Stomach (tissue), 9 donors: Measurements from ENCODE around the gene NAXE. TPM values are rescaled to one million over a fixed set of nuclear protein-coding genes. Genes with fewer than 3 reads are reported as not detected.

Source experiments
- DNase-seq, 2 donors: peaks; one replicate each; pipeline versions ENCODE4 v3.0.0 to v3.0.0-alpha.2; 2013 to 2019
- H3K27ac ChIP-seq, 5 donors: fragments of 200-600 bp in 4 of 5; sonication (generic) in 4 of 5; one replicate each; pipeline ENCODE4 v1.5.1; 2013 to 2019; ENCODE audit warnings: mild to moderate bottlenecking in 1 of 5, moderate library complexity in 1 of 5
- H3K27me3 ChIP-seq, 3 donors: fragments of 200-600 bp; sonication (generic); one replicate each; pipeline ENCODE4 v1.5.1; 2017 to 2019; ENCODE audit warnings: mixed run types in 1 of 3
- H3K36me3 ChIP-seq, 4 donors: fragments of 200-600 bp; sonication (generic); 1 replicate in 3 of 4; 2 replicates in 1 of 4; pipeline ENCODE4 v1.5.1; 2016 to 2019
- H3K4me1 ChIP-seq, 4 donors: fragments of 200-600 bp; sonication (generic); one replicate each; pipeline ENCODE4 v1.5.1; 2016 to 2019
- H3K4me3 ChIP-seq, 4 donors: fragments of 200-600 bp; sonication (generic) in 3 of 4; one replicate each; pipeline ENCODE4 v1.5.1; 2016 to 2019; ENCODE audit warnings: mild to moderate bottlenecking in 1 of 4
- H3K9me3 ChIP-seq, 4 donors: fragments of 200-600 bp; sonication (generic); one replicate each; pipeline ENCODE4 v1.5.1; 2016 to 2019
- CTCF ChIP-seq, 7 experiments: fragments of 450-650 bp in 4 of 7; fragments of 200-600 bp in 3 of 7; sonication (generic) in 3 of 7; IDR thresholded peaks; one replicate each; pipeline ENCODE4 v1.5.1; 2016 to 2019; ENCODE audit warnings: antibody characterized with exemption in 7 of 7, control low read depth in 2 of 7, mild to moderate bottlenecking in 1 of 7
- EP300 ChIP-seq: sonication (generic); formaldehyde crosslinking; IDR thresholded peaks from one replicate; pipeline ENCODE4 v1.6.1; 2017; ENCODE audit warnings: antibody characterized with exemption
- POLR2A ChIP-seq, 4 donors: fragments of 450-650 bp; IDR thresholded peaks; one replicate each; pipeline ENCODE4 v1.6.1; 2016; ENCODE audit warnings: antibody characterized with exemption in 4 of 4, control low read depth in 2 of 4, mild to moderate bottlenecking in 1 of 4, moderate library complexity in 1 of 4
- POLR2AphosphoS5 ChIP-seq, 3 donors: sonication (generic); formaldehyde crosslinking; IDR thresholded peaks; one replicate each; pipeline ENCODE4 v1.6.1; 2016; ENCODE audit warnings: antibody characterized with exemption in 3 of 3
- WGBS, 5 donors: extraction: QIAGEN DNeasy Blood & Tissue Kit in 3 of 5; methylation state at CpG; one replicate each; pipeline versions ENCODE4 v1.1.5 to v1.1.7; 2013 to 2018; 5-methylcytosine and 5-hydroxymethylcytosine counted together
- intact Hi-C: fragments of 100-400 bp; cut with DNase I; formaldehyde crosslinking; loops from one replicate; pipeline ENCODE4 v1.15.1; 2023; ENCODE audit warnings: low total_unique reads
- polyA plus RNA-seq, 3 donors: library from polyadenylated mRNA; stranded (reverse); fragments of 200-250 nt; gene quantifications; one replicate each; pipeline ENCODE4 v1.2.3, GENCODE V29; 2013
- total RNA-seq, 5 donors: library from RNA; depleted of rRNA; stranded (reverse); fragments of >200 nt; gene quantifications; one replicate each; pipeline versions ENCODE4 v1.1.0 to v1.2.3, GENCODE V29; 2014 to 2016
- donor health status: healthy with polysubstance abuse.
- donor health status: Bipolar disorder and iron deficiency.
- donor health status: healthy.

The NAXE gene
- total and polyA plus RNA-seq, 8 donors = 46.1 to 84.9 (median 69.9) TPM

DNA sequence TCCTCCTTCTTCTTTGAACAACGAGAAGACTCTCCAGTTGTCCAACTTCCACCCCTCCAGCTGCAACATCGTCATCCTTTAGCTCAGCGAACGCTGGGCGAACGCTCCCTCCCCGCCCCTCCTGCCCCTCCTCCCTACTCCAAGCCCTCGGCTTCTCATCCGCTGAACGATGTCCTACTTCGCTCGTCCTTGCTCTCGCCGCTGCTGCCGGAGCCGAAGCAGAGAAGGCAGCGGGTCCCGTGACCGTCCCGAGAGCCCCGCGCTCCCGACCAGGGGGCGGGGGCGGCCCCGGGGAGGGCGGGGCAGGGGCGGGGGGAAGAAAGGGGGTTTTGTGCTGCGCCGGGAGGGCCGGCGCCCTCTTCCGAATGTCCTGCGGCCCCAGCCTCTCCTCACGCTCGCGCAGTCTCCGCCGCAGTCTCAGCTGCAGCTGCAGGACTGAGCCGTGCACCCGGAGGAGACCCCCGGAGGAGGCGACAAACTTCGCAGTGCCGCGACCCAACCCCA, 50.2 kb downstream of the NAXE start, which contains the start of gene BCAN:
Gene BCAN, plus strand, starts transcription at position 357 of the 504 bp plus-strand sequence. CDS start 3,938 bp downstream, outside the sequence.
- Histone ChIP-seq H3K27ac (no peak within 1 kb of the TSS), H3K4me1 (peaks cover 12 to 23% (median 16%) of the 10 kb centered on the region in 4 donors), H3K36me3 (no peaks in the 10 kb centered on the region), H3K4me3 (peak within 1 kb of the TSS; percentile 34 to 47 (median 40)), H3K27me3 (peaks cover 20 to 99% (median 87%) of the 10 kb centered on the region in 3 donors), H3K9me3 (no peaks in the 10 kb centered on the region)
- intact Hi-C loops = no loop called here
- TF ChIP-seq CTCF (IDR thresholded peaks at IDR 0.05) = no peak
- peak in 1 of 2 donors; percentile 83 for DNase-seq
- 0 to 3% (median 2%) methylated on average over 18 to 46 of the region's 46 CpGs for WGBS, 5 donors

- no peaks in the 10 kb centered on the region for H3K36me3 ChIP-seq
- peaks cover 21 to 99% (median 90%) of the 10 kb centered on the region in 3 donors for H3K27me3 ChIP-seq
- no peak for TF ChIP-seq EP300
- no peak for TF ChIP-seq CTCF (IDR thresholded peaks at IDR 0.05)
- TF ChIP-seq POLR2A (IDR thresholded peaks at IDR 0.05) = no peak
- no peak for TF ChIP-seq POLR2AphosphoS5 (IDR thresholded peaks at IDR 0.05)
- intact Hi-C loops = no loop called here
- no peak overlapping the region for H3K27ac ChIP-seq
- WGBS, 5 donors = 12 to 57% (median 17%) methylated on average over 5 to 40 of the region's 40 CpGs
- H3K9me3 ChIP-seq = no peaks in the 10 kb centered on the region
- peak overlapping the region; percentile 34 to 47 (median 40) for H3K4me3 ChIP-seq
- H3K4me1 ChIP-seq = peaks cover 12 to 24% (median 16%) of the 10 kb centered on the region in 4 donors
- DNase-seq = no peak
Measured at GRCh38 chr1:156642265-156643048, 50.9 kb downstream of the NAXE start.

DNA sequence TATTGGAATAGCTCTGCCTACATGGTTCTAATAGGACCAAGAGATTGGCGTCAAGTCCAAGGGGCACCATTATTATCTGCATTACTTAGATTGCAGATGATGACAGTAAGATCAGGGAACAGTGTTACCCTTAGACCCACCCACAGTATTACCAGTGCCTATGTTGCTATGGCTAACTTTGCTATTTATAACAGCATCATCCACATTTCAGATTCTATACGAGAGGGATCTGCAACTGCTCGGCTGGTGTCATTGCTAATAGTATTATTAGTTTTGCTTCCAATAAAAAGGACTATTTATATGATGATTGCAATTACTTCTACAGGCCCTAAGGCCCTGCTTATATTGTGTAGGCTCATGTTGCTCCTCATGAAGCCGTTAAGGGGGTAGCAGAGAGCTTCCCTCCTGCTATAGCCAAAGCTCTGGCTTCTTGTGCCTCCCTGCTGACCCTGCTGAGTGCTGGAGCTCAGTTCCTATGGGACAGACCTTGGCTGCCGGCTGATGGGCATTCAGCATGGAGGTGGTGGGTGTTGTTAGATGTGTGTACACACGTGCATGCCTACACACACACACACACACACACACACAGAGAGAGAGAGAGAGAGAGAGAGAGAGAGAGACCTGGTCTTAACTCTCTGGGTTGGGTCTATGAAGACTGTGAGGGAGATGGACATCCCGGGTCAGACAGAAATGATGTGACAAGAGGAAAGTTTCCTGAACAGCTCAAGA, 51.6 kb downstream of the NAXE start:
- peaks cover 12 to 24% (median 16%) of the 10 kb centered on the region in 4 donors for H3K4me1 ChIP-seq
- intact Hi-C loops = no loop called here
- no peak overlapping the region for H3K27ac ChIP-seq
- DNase-seq = no peak
- H3K4me3 ChIP-seq = no peak overlapping the region
- H3K27me3 ChIP-seq = peaks cover 21 to 100% (median 88%) of the 10 kb centered on the region in 3 donors
- no peaks in the 10 kb centered on the region for H3K9me3 ChIP-seq
- TF ChIP-seq POLR2AphosphoS5 (IDR thresholded peaks at IDR 0.05) (no peak), POLR2A (IDR thresholded peaks at IDR 0.05) (no peak), EP300 (no peak), CTCF (IDR thresholded peaks at IDR 0.05) (no peak)
- 49 to 76% (median 59%) methylated on average over 6 to 7 of the region's 7 CpGs for WGBS, 5 donors
- H3K36me3 ChIP-seq = no peaks in the 10 kb centered on the region

- Histone ChIP-seq H3K27me3 (peaks cover 21 to 100% (median 83%) of the 10 kb centered on the region in 3 donors), H3K9me3 (no peaks in the 10 kb centered on the region), H3K4me3 (no peak overlapping the region), H3K36me3 (no peaks in the 10 kb centered on the region), H3K27ac (no peak overlapping the region), H3K4me1 (peaks cover 12 to 24% (median 16%) of the 10 kb centered on the region in 4 donors)
- DNase-seq = peak in 1 of 2 donors; percentile 29
- TF ChIP-seq EP300 = no peak
- WGBS, 5 donors = 55 to 78% (median 63%) methylated on average over 7 of the region's 7 CpGs
- intact Hi-C loops = no loop called here
Measured at GRCh38 chr1:156643778-156644092, 52.2 kb downstream of the NAXE start.

Other genes starting within 250 kb of the NAXE start
- gene RHBG, start 222.6 kb upstream of the NAXE start, total RNA-seq = not detected
- gene RHBG, start 222.6 kb upstream of the NAXE start, polyA plus RNA-seq = under 1 TPM in 1 of 3 donors, not detected in 2; 0.70 TPM
- 100 to 1,000 TPM in 1 of 5 donors, 10 to 100 TPM in 4; 14.3 to 136 (median 62.5) TPM for gene MEF2D, start 91.0 kb upstream of the NAXE start, total RNA-seq
- gene MEF2D, start 91.0 kb upstream of the NAXE start, polyA plus RNA-seq = 10 to 100 TPM in 2 of 3 donors, 1 to 10 TPM in 1; 7.7 to 15.6 (median 14.5) TPM
- gene IQGAP3, start 19.2 kb upstream of the NAXE start, total RNA-seq = 10 to 100 TPM in 4 of 5 donors, 1 to 10 TPM in 1; 5.2 to 22.2 (median 14.0) TPM
- gene IQGAP3, start 19.2 kb upstream of the NAXE start, polyA plus RNA-seq = 1 to 10 TPM; 1.2 to 4.7 (median 1.3) TPM
- under 1 TPM in 1 of 5 donors, not detected in 4; 0.55 TPM for gene TTC24, start 12.1 kb upstream of the NAXE start, total RNA-seq
- not detected for gene TTC24, start 12.1 kb upstream of the NAXE start, polyA plus RNA-seq
- gene GPATCH4, start 9.7 kb downstream of the NAXE start, total RNA-seq = 10 to 100 TPM in 3 of 5 donors, 1 to 10 TPM in 2; 9.0 to 15.6 (median 12.9) TPM
- 10 to 100 TPM; 11.2 to 24.1 (median 19.9) TPM for gene GPATCH4, start 9.7 kb downstream of the NAXE start, polyA plus RNA-seq
- gene HAPLN2, start 27.6 kb downstream of the NAXE start, total RNA-seq = not detected
- under 1 TPM in 2 of 3 donors, not detected in 1; 0.33 to 0.37 TPM for gene HAPLN2, start 27.6 kb downstream of the NAXE start, polyA plus RNA-seq
- 10 to 100 TPM in 1 of 5 donors, 1 to 10 TPM in 1, not detected in 3; 5.7 to 39.7 TPM for gene BCAN, start 50.3 kb downstream of the NAXE start, total RNA-seq
- under 1 TPM in 1 of 3 donors, not detected in 2; 0.05 TPM for gene BCAN, start 50.3 kb downstream of the NAXE start, polyA plus RNA-seq
- gene NES, start 85.6 kb downstream of the NAXE start, total RNA-seq = 10 to 100 TPM in 2 of 5 donors, 1 to 10 TPM in 3; 3.2 to 22.3 (median 8.9) TPM
- gene NES, start 85.6 kb downstream of the NAXE start, polyA plus RNA-seq = 1 to 10 TPM; 1.7 to 9.0 (median 3.2) TPM
- 1 to 10 TPM in 1 of 5 donors, under 1 TPM in 1, not detected in 3; 0.72 to 2.0 TPM for gene CRABP2, start 113.8 kb downstream of the NAXE start, total RNA-seq
- gene CRABP2, start 113.8 kb downstream of the NAXE start, polyA plus RNA-seq = 100 to 1,000 TPM in 1 of 3 donors, 1 to 10 TPM in 2; 6.9 to 207 (median 7.5) TPM
- gene METTL25B, start 136.7 kb downstream of the NAXE start, total RNA-seq = 10 to 100 TPM; 15.2 to 90.2 (median 72.4) TPM
- gene METTL25B, start 136.7 kb downstream of the NAXE start, polyA plus RNA-seq = 10 to 100 TPM; 31.0 to 50.2 (median 43.5) TPM
- 10 to 100 TPM in 3 of 5 donors, 1 to 10 TPM in 2; 4.5 to 65.5 (median 24.3) TPM for gene ISG20L2, start 137.0 kb downstream of the NAXE start, total RNA-seq
- 10 to 100 TPM in 2 of 3 donors, 1 to 10 TPM in 1; 7.5 to 12.3 (median 11.0) TPM for gene ISG20L2, start 137.0 kb downstream of the NAXE start, polyA plus RNA-seq
- gene MRPL24, start 149.3 kb downstream of the NAXE start, total RNA-seq = 10 to 100 TPM; 15.6 to 56.8 (median 33.3) TPM
- gene MRPL24, start 149.3 kb downstream of the NAXE start, polyA plus RNA-seq = 100 to 1,000 TPM in 2 of 3 donors, 10 to 100 TPM in 1; 91.6 to 113 (median 111) TPM
- 100 to 1,000 TPM in 4 of 5 donors, 10 to 100 TPM in 1; 81.7 to 214 (median 163) TPM for gene HDGF, start 159.9 kb downstream of the NAXE start, total RNA-seq
- 100 to 1,000 TPM; 114 to 165 (median 144) TPM for gene HDGF, start 159.9 kb downstream of the NAXE start, polyA plus RNA-seq
- 10 to 100 TPM; 24.0 to 93.0 (median 76.4) TPM for gene PRCC, start 175.8 kb downstream of the NAXE start, total RNA-seq
- gene PRCC, start 175.8 kb downstream of the NAXE start, polyA plus RNA-seq = 10 to 100 TPM; 39.1 to 41.9 (median 40.1) TPM
- 10 to 100 TPM in 2 of 5 donors, under 1 TPM in 1, not detected in 2; 0.73 to 19.9 (median 11.6) TPM for gene SH2D2A, start 225.1 kb downstream of the NAXE start, total RNA-seq
- 1 to 10 TPM in 2 of 3 donors, under 1 TPM in 1; 0.61 to 1.6 (median 1.4) TPM for gene SH2D2A, start 225.1 kb downstream of the NAXE start, polyA plus RNA-seq